NCI-H1092 (cell line): Measurements from ENCODE around the gene CCDC28B.
A peak's percentile ranks its signal among the peaks of the same experiment; 100 is the strongest.

Source experiments
- DNase-seq: peaks from one replicate; lab custom pipeline; 2025; lab: John Stamatoyannopoulos, UW

Gene CCDC28B

GRCh38 chr1:32194984-32195383 is 5.4 kb upstream of the CCDC28B start:
- no peak for DNase-seq

GRCh38 chr1:32195531-32195930 is 4.9 kb upstream of the CCDC28B start:
- no peak for DNase-seq

GRCh38 chr1:32195972-32196823 is 4.2 kb upstream of the CCDC28B start:
- DNase-seq = no peak

- DNase-seq = no peak
These were observed 3.3 kb upstream of the CCDC28B start for GRCh38 chr1:32197074-32197473.

DNA sequence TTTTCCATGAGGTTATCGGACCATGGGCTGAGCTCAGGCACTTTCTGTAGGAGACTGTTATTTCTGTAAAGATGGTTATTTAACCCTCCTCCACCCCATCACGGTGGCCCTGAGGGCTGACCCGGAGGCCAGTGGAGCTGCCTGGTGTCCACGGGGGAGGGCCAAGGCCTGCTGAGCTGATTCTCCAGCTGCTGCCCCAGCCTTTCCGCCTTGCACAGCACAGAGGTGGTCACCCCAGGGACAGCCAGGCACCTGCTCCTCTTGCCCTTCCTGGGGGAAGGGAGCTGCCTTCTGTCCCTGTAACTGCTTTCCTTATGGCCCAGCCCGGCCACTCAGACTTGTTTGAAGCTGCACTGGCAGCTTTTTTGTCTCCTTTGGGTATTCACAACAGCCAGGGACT is 2.6 kb upstream of the CCDC28B start:
- DNase-seq = no peak

DNA sequence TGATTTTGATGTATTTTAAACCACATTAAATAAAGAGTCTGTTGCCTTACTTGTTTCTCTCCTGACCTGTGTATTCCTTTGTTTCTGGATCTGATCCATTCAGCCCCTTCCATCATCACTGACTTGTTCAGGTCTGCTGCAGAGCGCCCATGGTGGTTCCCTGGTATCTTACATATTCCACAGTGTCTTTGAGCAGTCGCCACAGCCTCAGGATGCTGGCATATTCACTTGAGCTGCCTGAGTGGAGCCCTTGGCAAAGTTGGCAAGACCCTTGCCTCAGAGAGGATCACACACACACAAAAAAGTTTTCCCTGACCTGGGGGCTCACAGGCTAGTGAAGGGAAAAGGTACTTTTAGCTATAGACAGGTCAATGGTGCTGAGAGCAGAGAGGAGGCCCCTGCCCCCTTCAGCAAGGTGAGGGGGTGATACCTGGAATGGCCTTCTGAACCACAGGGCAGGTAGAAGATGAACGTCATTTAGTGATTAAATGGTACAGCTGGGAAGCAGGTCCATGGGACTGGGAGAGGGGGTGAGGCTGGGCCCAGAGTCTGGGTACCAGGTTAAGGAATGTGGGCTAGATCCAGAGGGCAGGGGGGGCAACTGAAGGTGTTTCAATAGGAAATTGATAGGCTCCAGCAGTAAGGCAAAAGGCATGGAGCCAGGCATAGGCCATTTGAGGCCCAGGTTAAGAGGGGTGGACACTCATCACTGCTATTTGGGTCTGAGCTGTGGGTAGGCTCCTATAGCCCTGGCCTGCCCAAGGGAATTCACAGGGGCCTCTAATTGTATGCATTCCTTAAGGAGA is 2.0 kb upstream of the CCDC28B start:
- DNase-seq = no peak

- DNase-seq = no peak
These were observed 1.2 kb upstream of the CCDC28B start for GRCh38 chr1:32199043-32199716.

GRCh38 chr1:32199717-32200072 is 700 bp upstream of the CCDC28B start:
- peak; percentile 69 for DNase-seq

DNA sequence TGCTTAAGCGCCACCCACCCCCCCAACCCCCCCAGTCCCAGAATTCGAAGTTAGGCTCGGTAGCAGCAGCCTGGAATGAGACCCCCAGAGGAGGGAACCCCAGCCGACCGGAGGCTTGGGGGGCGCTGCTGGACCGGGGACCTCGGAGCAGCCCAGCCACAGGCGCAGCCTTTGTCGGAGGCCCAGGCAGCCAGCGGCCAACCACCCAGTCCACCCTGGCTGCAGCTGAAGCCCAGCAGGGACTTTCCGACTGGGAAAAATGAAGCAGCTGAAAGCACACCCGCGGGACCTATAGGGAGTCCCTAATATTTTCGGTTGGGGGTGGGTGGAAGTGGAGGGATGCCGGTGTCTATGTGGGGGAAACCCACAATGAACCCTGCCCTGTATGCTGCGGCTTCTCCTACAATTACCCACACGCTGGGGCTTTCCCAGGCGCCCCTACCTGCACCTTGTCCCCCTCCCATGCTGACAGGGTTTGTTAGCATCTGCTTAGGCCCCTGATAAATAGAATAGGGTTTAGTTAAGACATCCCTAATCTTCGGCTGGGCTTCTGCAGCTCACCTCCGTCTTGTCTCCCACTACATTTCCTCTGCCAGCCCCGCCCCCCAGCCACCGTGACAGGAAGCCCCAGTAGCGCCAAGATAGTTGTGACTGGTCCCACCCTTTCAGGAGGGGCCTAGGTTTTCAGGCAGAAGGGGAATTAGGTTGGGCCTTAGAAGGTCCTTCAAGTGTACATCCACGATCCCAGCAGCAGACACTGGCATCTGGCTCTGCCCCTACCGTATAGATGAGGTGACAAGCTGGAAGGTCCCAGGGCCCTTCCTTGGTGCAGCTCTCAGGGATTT is 838 bp downstream of the CCDC28B start:
- peak; percentile 54 for DNase-seq

- DNase-seq = no peak
These were observed 4.6 kb downstream of the CCDC28B start for GRCh38 chr1:32204943-32205361.

- peak; percentile 95 for DNase-seq
These were observed 5.3 kb downstream of the CCDC28B start, which contains the start of gene IQCC for GRCh38 chr1:32205401-32206370. Gene IQCC (plus strand): TSS chr1:32205671. CDS start chr1:32205682, 11 bp downstream.

DNA sequence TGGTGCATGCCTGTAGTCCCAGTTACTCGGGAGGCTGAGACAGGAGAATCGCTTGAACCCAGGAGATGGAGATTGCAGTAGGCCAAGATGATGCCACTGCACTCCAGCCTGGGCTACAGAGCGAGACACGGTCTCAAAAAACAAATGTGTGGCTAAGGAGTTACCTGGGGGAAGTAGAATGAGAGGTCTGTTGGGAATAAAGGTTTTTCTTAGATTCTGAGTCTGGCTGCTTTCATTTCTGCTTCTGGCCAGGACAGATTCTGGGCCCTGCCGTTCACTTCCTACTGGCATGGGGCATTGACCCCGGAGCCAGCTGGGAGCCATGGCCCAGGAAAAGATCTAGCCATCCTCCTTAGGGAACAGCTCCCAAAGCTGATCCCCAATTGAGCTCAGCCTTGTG is 8.1 kb downstream of the CCDC28B start:
- no peak for DNase-seq

GRCh38 chr1:32208891-32209328 is 8.5 kb downstream of the CCDC28B start, which contains the start of gene DCDC2B:
Gene DCDC2B (plus strand): TSS chr1:32209089. CDS start chr1:32209094, 5 bp downstream.
- DNase-seq = peak; percentile 90

- DNase-seq = peak; percentile 50
These were observed 15.5 kb downstream of the CCDC28B start for GRCh38 chr1:32215629-32216480.

GRCh38 chr1:32216566-32216965 is 16.2 kb downstream of the CCDC28B start:
- DNase-seq = no peak

- no peak for DNase-seq
These were observed 18.6 kb downstream of the CCDC28B start for GRCh38 chr1:32219022-32219421.

DNA sequence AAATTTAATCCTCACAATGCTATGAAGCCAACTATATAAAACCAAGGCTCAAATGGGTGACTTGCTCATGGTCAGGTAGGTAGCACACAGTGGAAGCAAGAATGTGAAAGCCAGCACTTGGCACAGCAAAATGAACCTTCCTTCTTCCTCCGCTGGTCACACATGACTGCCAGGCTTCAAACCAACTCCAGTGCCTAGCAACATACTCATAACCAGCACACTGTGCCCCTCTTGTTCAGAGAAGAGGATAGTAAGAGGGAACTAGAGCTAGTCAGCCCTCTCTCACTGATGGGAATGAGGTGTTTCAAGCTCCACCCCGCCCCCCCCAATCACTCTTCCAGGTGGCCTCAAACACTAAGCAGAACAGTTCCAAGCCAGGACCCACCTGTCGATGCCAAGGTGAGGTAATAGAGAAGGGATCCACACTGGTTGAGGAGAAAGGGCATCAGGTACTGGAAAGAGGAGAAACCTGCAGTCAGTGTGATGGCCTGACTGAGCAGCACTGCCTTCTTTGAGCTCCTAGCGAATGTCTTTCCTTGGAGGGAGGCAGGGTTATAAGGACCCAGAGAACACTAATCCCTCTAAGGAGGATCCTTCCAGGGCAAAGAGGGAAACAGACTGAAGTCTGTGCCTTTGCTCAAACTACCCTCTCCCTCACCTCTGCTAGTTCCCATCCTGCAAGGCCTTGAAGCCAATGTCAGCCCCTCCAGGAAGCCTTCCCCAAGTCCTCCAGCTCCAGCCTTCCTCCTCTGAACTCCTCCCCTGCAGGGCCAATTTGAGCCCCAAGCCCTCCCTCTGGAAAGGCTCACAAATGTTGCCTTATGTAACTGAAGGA is 20.6 kb downstream of the CCDC28B start:
- DNase-seq = no peak

GRCh38 chr1:32221581-32221979 is 21.2 kb downstream of the CCDC28B start:
- DNase-seq = no peak
